GM13977 (cell line): Measurements from ENCODE around the gene RAMP1.

Experiments used
- DNase-seq: peaks from one replicate; pipeline ENCODE4 v3.0.0; 2012; ENCODE audit warnings: low spot score
- CTCF ChIP-seq: IDR thresholded peaks from 2 replicates; pipeline ENCODE4 v1.5.1; 2012; ENCODE audit warnings: mild to moderate bottlenecking, control low read depth; ENCODE audit not compliant: insufficient read depth; ENCODE audit errors: extremely low read depth, missing control alignments
- in situ Hi-C: fragments of 300-500 bp; cut with MboI; formaldehyde crosslinking; loops from one replicate; pipeline ENCODE4 v1.12.0; 2022; ENCODE audit warnings: low sequenced_read_pairs, low pct_unique_long_range_greater_than_20kb, mixed read lengths, inconsistent platforms; ENCODE audit not compliant: unreplicated experiment

Gene RAMP1

GRCh38 chr2:237885931-237886684, 26.7 kb downstream of the RAMP1 start:
- no peak for DNase-seq
- in situ Hi-C loops = no loop called here
- no peak for TF ChIP-seq CTCF

GRCh38 chr2:237886685-237887481, 27.5 kb downstream of the RAMP1 start:
- in situ Hi-C loops = no loop called here
- DNase-seq = no peak
- TF ChIP-seq CTCF = no peak

- no peak for TF ChIP-seq CTCF
- in situ Hi-C loops = no loop called here
- DNase-seq = no peak
These were observed 29.0 kb downstream of the RAMP1 start for GRCh38 chr2:237888389-237888788.

- no peak for TF ChIP-seq CTCF
- in situ Hi-C loops = no loop called here
- no peak for DNase-seq
These were observed 29.6 kb downstream of the RAMP1 start for GRCh38 chr2:237889016-237889415.

GRCh38 chr2:237889811-237890210, 30.4 kb downstream of the RAMP1 start:
- in situ Hi-C loops = no loop called here
- no peak for TF ChIP-seq CTCF
- DNase-seq = no peak

- TF ChIP-seq CTCF = no peak
- in situ Hi-C loops = no loop called here
- DNase-seq = no peak
These were observed 33.1 kb downstream of the RAMP1 start for GRCh38 chr2:237892478-237892877.
